Mesendoderm (in vitro differentiated cells): ENCODE data around the gene LCN10.

Experiments used
- DNase-seq: peaks from one replicate; pipeline ENCODE4 v3.0.0; 2013
- H2AK5ac ChIP-seq: 2 replicates; pipeline ENCODE4 v1.6.1; 2013; ENCODE audit warnings: low read length, inconsistent platforms
- H2BK120ac ChIP-seq: 2 replicates; pipeline ENCODE4 v1.6.1; 2013; ENCODE audit warnings: low read depth, mild to moderate bottlenecking, low read length, moderate library complexity, mixed read lengths
- H2BK15ac ChIP-seq: replicated peaks from 2 replicates; pipeline ENCODE4 v1.6.1; 2013; ENCODE audit warnings: low read depth, mild to moderate bottlenecking, moderate library complexity
- H2BK5ac ChIP-seq: 2 replicates; pipeline ENCODE4 v1.6.1; 2013; ENCODE audit warnings: low read length, inconsistent platforms
- H3K18ac ChIP-seq: 2 replicates; pipeline ENCODE4 v1.6.1; 2013; ENCODE audit warnings: mild to moderate bottlenecking, low read length, mixed read lengths
- H3K23ac ChIP-seq: one replicate; pipeline ENCODE4 v1.6.1; 2013; ENCODE audit warnings: low read length
- H3K27ac ChIP-seq: 2 replicates; pipeline ENCODE4 v1.5.1; 2013; ENCODE audit warnings: low read depth, mild to moderate bottlenecking, inconsistent platforms, low read length, moderate library complexity
- H3K27me3 ChIP-seq: 2 replicates; pipeline ENCODE4 v1.6.1; 2013; ENCODE audit warnings: low read length, control low read depth, mild to moderate bottlenecking, inconsistent platforms; ENCODE audit not compliant: insufficient read depth, poor library complexity
- H3K36me3 ChIP-seq: 2 replicates; pipeline ENCODE4 v1.6.1; 2013; ENCODE audit warnings: low read length, inconsistent platforms; ENCODE audit not compliant: control insufficient read depth, insufficient read depth
- H3K4ac ChIP-seq: one replicate; pipeline ENCODE4 v1.6.1; 2013; ENCODE audit warnings: low read depth, mild to moderate bottlenecking, low read length, moderate library complexity
- H3K4me1 ChIP-seq: 2 replicates; pipeline ENCODE4 v1.6.1; 2013; ENCODE audit warnings: low read depth, low read length, inconsistent platforms; ENCODE audit not compliant: control insufficient read depth
- H3K4me2 ChIP-seq: 2 replicates; pipeline ENCODE4 v1.6.1; 2013; ENCODE audit warnings: low read length
- H3K4me3 ChIP-seq: 2 replicates; pipeline ENCODE4 v1.5.1; 2013; ENCODE audit warnings: mild to moderate bottlenecking, low read length
- H3K56ac ChIP-seq: one replicate; pipeline ENCODE4 v1.6.1; 2013; ENCODE audit warnings: low read length
- H3K79me1 ChIP-seq: 2 replicates; pipeline ENCODE4 v1.6.1; 2013; ENCODE audit warnings: low read length, inconsistent platforms
- H3K79me2 ChIP-seq: 2 replicates; pipeline ENCODE4 v1.6.1; 2013; ENCODE audit warnings: mild to moderate bottlenecking, low read length; ENCODE audit not compliant: control insufficient read depth, insufficient read depth
- H3K9ac ChIP-seq: 2 replicates; pipeline ENCODE4 v1.6.1; 2013; ENCODE audit warnings: low read length, inconsistent platforms
- H4K5ac ChIP-seq: one replicate; pipeline ENCODE4 v1.6.1; 2013; ENCODE audit warnings: low read length
- H4K8ac ChIP-seq: one replicate; pipeline ENCODE4 v1.6.1; 2013; ENCODE audit warnings: low read depth, mild to moderate bottlenecking, control low read depth, low read length, moderate library complexity
- WGBS: extraction: QIAGEN DNeasy Blood & Tissue Kit; methylation state at CpG from one replicate; pipeline ENCODE4 v1.1.7; 2013; ENCODE audit warnings: low lambda C conversion rate, missing lambda C conversion rate; ENCODE audit not compliant: insufficient coverage; ENCODE audit errors: extremely low coverage; 5-methylcytosine and 5-hydroxymethylcytosine counted together

Gene LCN10

GRCh38 chr9:136784249-136784996 lies 41.7 kb upstream of the LCN10 start:
- H3K4me1 ChIP-seq: no peaks in the 10 kb centered on the region
- H3K56ac ChIP-seq: no peak overlapping the region
- no peak overlapping the region for H3K23ac ChIP-seq
- H3K9ac ChIP-seq: no peak overlapping the region
- no peak overlapping the region for H2AK5ac ChIP-seq
- no peak overlapping the region for H2BK5ac ChIP-seq
- H3K36me3 ChIP-seq: no peaks in the 10 kb centered on the region
- no peak overlapping the region for H4K5ac ChIP-seq
- no peaks in the 10 kb centered on the region for H3K27me3 ChIP-seq
- H3K4me3 ChIP-seq: no peak overlapping the region
- no peak overlapping the region for H3K18ac ChIP-seq
- H3K4ac ChIP-seq: no peak overlapping the region
- no peak for DNase-seq
- H3K4me2 ChIP-seq: no peak overlapping the region
- WGBS: no CpG with 5 or more reads among the region's 9 CpGs
- H3K27ac ChIP-seq: no peak overlapping the region
- H2BK120ac ChIP-seq: no peak overlapping the region
- H3K79me1 ChIP-seq: no peaks in the 10 kb centered on the region
- no peak overlapping the region for H2BK15ac ChIP-seq
- H3K79me2 ChIP-seq: no peaks in the 10 kb centered on the region
- H4K8ac ChIP-seq: no peak overlapping the region

DNA sequence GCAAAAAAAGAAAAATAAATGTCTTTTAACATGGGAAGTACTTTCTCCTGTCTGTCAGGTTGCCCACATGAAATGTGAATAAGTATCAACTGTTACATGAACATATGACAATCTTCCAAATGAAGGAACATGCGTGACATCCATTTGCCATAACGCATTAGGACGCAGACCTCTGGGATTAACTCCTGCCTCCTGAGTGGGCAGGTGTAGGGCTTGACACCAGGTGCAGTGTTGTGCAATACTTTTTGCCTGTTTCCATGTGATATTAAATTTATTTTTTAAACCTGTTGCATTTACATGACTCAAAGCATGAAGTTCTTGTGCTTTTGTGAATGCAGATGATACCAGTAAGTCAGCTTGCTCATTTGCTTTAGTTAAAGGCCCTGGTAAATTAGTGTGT lies 39.7 kb upstream of the LCN10 start:
- WGBS: no CpG with 5 or more reads among the region's 3 CpGs
- no peak overlapping the region for H3K27ac ChIP-seq
- H3K36me3 ChIP-seq: no peaks in the 10 kb centered on the region
- H3K79me2 ChIP-seq: no peaks in the 10 kb centered on the region
- H3K18ac ChIP-seq: no peak overlapping the region
- no peak overlapping the region for H4K5ac ChIP-seq
- no peak overlapping the region for H3K4ac ChIP-seq
- no peak overlapping the region for H3K9ac ChIP-seq
- no peak overlapping the region for H3K23ac ChIP-seq
- no peaks in the 10 kb centered on the region for H3K27me3 ChIP-seq
- no peak overlapping the region for H2BK15ac ChIP-seq
- no peak overlapping the region for H3K56ac ChIP-seq
- H4K8ac ChIP-seq: no peak overlapping the region
- H2BK120ac ChIP-seq: no peak overlapping the region
- no peak overlapping the region for H2AK5ac ChIP-seq
- no peaks in the 10 kb centered on the region for H3K4me1 ChIP-seq
- no peak overlapping the region for H3K4me2 ChIP-seq
- H2BK5ac ChIP-seq: no peak overlapping the region
- H3K4me3 ChIP-seq: no peak overlapping the region
- H3K79me1 ChIP-seq: no peaks in the 10 kb centered on the region
- DNase-seq: no peak

DNA sequence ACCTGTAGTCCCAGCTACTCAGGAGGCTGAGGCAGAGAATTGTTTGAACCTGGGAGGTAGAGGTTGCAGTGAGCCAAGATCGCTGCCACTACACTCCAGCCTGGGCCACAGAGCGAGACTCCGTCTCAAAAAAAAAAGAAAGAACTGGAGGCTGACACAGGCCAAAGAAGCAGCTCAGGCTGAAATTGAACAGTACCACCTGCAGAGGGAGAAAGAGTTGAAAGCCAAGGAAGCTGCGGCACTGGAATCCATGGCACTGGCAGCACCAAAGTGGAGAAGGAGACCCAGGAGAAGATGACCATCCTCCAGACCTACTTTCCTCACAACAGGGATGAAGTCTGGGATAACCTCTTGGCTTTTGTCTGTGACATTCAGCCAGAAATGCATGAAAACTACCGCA lies 37.1 kb upstream of the LCN10 start:
- Histone ChIP-seq H2BK15ac (no peak overlapping the region), H4K5ac (no peak overlapping the region), H3K79me1 (no peaks in the 10 kb centered on the region), H3K4me3 (no peak overlapping the region), H3K36me3 (no peaks in the 10 kb centered on the region), H3K4me2 (no peak overlapping the region), H2BK5ac (no peak overlapping the region), H2BK120ac (no peak overlapping the region), H3K23ac (no peak overlapping the region), H3K9ac (no peak overlapping the region), H3K4me1 (no peaks in the 10 kb centered on the region), H3K27ac (no peak overlapping the region), H3K56ac (no peak overlapping the region), H3K79me2 (no peaks in the 10 kb centered on the region), H3K18ac (no peak overlapping the region), H3K27me3 (no peaks in the 10 kb centered on the region), H2AK5ac (no peak overlapping the region), H4K8ac (no peak overlapping the region), H3K4ac (no peak overlapping the region)
- no CpG with 5 or more reads among the region's 5 CpGs for WGBS
- no peak for DNase-seq

- no peak overlapping the region for H3K56ac ChIP-seq
- no peak overlapping the region for H4K8ac ChIP-seq
- WGBS: no CpG with 5 or more reads among the region's 14 CpGs
- no peak overlapping the region for H3K23ac ChIP-seq
- no peaks in the 10 kb centered on the region for H3K27me3 ChIP-seq
- no peak for DNase-seq
- H3K4ac ChIP-seq: no peak overlapping the region
- no peaks in the 10 kb centered on the region for H3K79me1 ChIP-seq
- H3K4me1 ChIP-seq: no peaks in the 10 kb centered on the region
- no peak overlapping the region for H4K5ac ChIP-seq
- no peak overlapping the region for H3K4me2 ChIP-seq
- no peak overlapping the region for H3K9ac ChIP-seq
- H2BK15ac ChIP-seq: no peak overlapping the region
- H3K27ac ChIP-seq: no peak overlapping the region
- H2BK5ac ChIP-seq: no peak overlapping the region
- no peak overlapping the region for H3K18ac ChIP-seq
- H2AK5ac ChIP-seq: no peak overlapping the region
- H2BK120ac ChIP-seq: no peak overlapping the region
- H3K79me2 ChIP-seq: no peaks in the 10 kb centered on the region
- no peak overlapping the region for H3K4me3 ChIP-seq
- H3K36me3 ChIP-seq: no peaks in the 10 kb centered on the region
Observed at GRCh38 chr9:136777359-136777758, 34.6 kb upstream of the LCN10 start.

DNA sequence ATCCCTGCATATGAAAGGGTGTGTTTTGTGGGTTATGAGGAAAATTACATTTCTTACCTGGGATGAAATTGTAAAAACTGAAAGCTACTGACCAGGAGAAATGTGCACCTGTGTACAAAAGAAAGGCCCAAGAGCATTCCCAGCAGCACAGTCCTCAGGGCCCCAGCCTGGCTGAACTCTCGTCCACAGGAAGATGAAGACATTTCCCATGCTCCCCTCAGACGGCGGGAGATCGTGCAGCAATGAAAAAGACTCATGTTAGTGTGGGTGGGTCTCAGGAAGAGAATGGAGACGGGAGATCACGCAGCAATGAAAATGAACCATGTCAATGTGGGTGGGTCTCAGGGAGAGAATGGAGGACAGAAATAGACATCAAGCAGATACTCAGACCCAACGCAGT lies 34.2 kb upstream of the LCN10 start:
- Histone ChIP-seq H3K56ac (no peak overlapping the region), H3K4me1 (no peaks in the 10 kb centered on the region), H3K9ac (no peak overlapping the region), H3K4ac (no peak overlapping the region), H2BK5ac (no peak overlapping the region), H3K27ac (no peak overlapping the region), H3K79me1 (no peaks in the 10 kb centered on the region), H4K5ac (no peak overlapping the region), H2AK5ac (no peak overlapping the region), H2BK120ac (no peak overlapping the region), H3K4me3 (no peak overlapping the region), H3K23ac (no peak overlapping the region), H2BK15ac (no peak overlapping the region), H3K36me3 (no peaks in the 10 kb centered on the region), H4K8ac (no peak overlapping the region), H3K4me2 (no peak overlapping the region), H3K18ac (no peak overlapping the region), H3K79me2 (no peaks in the 10 kb centered on the region), H3K27me3 (no peaks in the 10 kb centered on the region)
- no CpG with 5 or more reads among the region's 7 CpGs for WGBS
- DNase-seq: no peak

GRCh38 chr9:136775191-136775590 lies 32.5 kb upstream of the LCN10 start:
- Histone ChIP-seq H3K9ac (no peak overlapping the region), H2AK5ac (no peak overlapping the region), H2BK120ac (no peak overlapping the region), H4K5ac (no peak overlapping the region), H3K4me1 (no peaks in the 10 kb centered on the region), H3K23ac (no peak overlapping the region), H2BK15ac (no peak overlapping the region), H3K18ac (no peak overlapping the region), H3K27me3 (no peaks in the 10 kb centered on the region), H2BK5ac (no peak overlapping the region), H3K4me2 (no peak overlapping the region), H3K36me3 (no peaks in the 10 kb centered on the region), H3K79me1 (no peaks in the 10 kb centered on the region), H3K4ac (no peak overlapping the region), H3K27ac (no peak overlapping the region), H3K79me2 (no peaks in the 10 kb centered on the region), H3K4me3 (no peak overlapping the region), H3K56ac (no peak overlapping the region), H4K8ac (no peak overlapping the region)
- WGBS: no CpG with 5 or more reads among the region's 6 CpGs
- DNase-seq: no peak
